ELF-1 (cell line): ENCODE measurements around the gene NGEF.
A peak's percentile ranks its signal among the peaks of the same experiment; 100 is the strongest.
"Not testable (repeated sequence)": the region's sequence is repeated elsewhere in the genome, so short reads cannot be mapped to it uniquely, and the experiment has no call there.

Source experiments
- DNase-seq: peaks from one replicate; pipeline ENCODE4 v3.0.0-alpha.2; 2016; ENCODE audit warnings: low read depth, low spot score

The NGEF gene

GRCh38 chr2:233013027-233013461, at the start of gene NGEF:
Gene NGEF (minus strand): TSS chr2:233013256. CDS start chr2:232974890, 38,366 bp downstream.
- DNase-seq: no peak

- no peak for DNase-seq
These were observed 49.4 kb upstream of the NGEF start for GRCh38 chr2:233062451-233062850.

GRCh38 chr2:233061591-233062450, 48.8 kb upstream of the NGEF start:
- DNase-seq: peak; percentile 79

GRCh38 chr2:233060980-233061590, 48.0 kb upstream of the NGEF start:
- no peak for DNase-seq

GRCh38 chr2:233060501-233060979, 47.5 kb upstream of the NGEF start:
- DNase-seq: no peak

- no peak for DNase-seq
These were observed 46.9 kb upstream of the NGEF start, which contains the start of gene INPP5D for GRCh38 chr2:233059797-233060500. Gene INPP5D (plus strand): TSS chr2:233060342. CDS start chr2:233060479, 137 bp downstream.

- DNase-seq: no peak
These were observed 46.4 kb upstream of the NGEF start for GRCh38 chr2:233059547-233059796.

- DNase-seq: no peak
These were observed 45.9 kb upstream of the NGEF start for GRCh38 chr2:233058717-233059546.

- no peak for DNase-seq
These were observed 44.0 kb upstream of the NGEF start for GRCh38 chr2:233056961-233057605.

GRCh38 chr2:233055362-233055761, 42.3 kb upstream of the NGEF start:
- DNase-seq: no peak

GRCh38 chr2:233053928-233054784, 41.1 kb upstream of the NGEF start:
- peak; percentile 85 for DNase-seq

- not testable (repeated sequence) for DNase-seq
These were observed 39.5 kb upstream of the NGEF start for GRCh38 chr2:233052517-233052916.

GRCh38 chr2:233051241-233052149, 38.4 kb upstream of the NGEF start:
- DNase-seq: peak; percentile 93

GRCh38 chr2:233049194-233049761, 36.2 kb upstream of the NGEF start:
- DNase-seq: peak; percentile 53

GRCh38 chr2:233048569-233049193, 35.6 kb upstream of the NGEF start:
- no peak for DNase-seq

GRCh38 chr2:233047667-233048066, 34.6 kb upstream of the NGEF start:
- no peak for DNase-seq

- DNase-seq: no peak
These were observed 34.1 kb upstream of the NGEF start for GRCh38 chr2:233047206-233047605.

GRCh38 chr2:233044974-233045605, 32.0 kb upstream of the NGEF start:
- no peak for DNase-seq
